Nephron progenitor cell (in vitro differentiated cells): ENCODE data around the gene DTX1.
A peak's percentile ranks its signal among the peaks of the same experiment; 100 is the strongest.

Experiments
- DNase-seq: peaks from one replicate; pipeline ENCODE4 v3.0.0; 2021
- H3K27ac Mint-ChIP-seq: 2 replicates; pipeline ENCODE4 v1.8.0; 2021; ENCODE audit warnings: mild to moderate bottlenecking, moderate library complexity, mixed read lengths
- H3K27me3 Mint-ChIP-seq: 2 replicates; pipeline ENCODE4 v1.8.0; 2021; ENCODE audit warnings: mild to moderate bottlenecking, low read depth, mixed read lengths; ENCODE audit not compliant: poor library complexity
- H3K36me3 Mint-ChIP-seq: 2 replicates; pipeline ENCODE4 v1.8.0; 2021; ENCODE audit warnings: low read depth, mixed read lengths
- H3K4me1 Mint-ChIP-seq: 2 replicates; pipeline ENCODE4 v1.8.0; 2021; ENCODE audit warnings: mixed read lengths
- H3K4me3 Mint-ChIP-seq: 2 replicates; pipeline ENCODE4 v1.8.0; 2021; ENCODE audit warnings: mild to moderate bottlenecking, moderate library complexity, mixed read lengths
- H3K9me3 Mint-ChIP-seq: 2 replicates; pipeline ENCODE4 v1.8.0; 2021; ENCODE audit warnings: mild to moderate bottlenecking, moderate library complexity, mixed read lengths
- CTCF ChIP-seq: fragments of 200-600 bp; sonication (generic); IDR thresholded peaks from 2 replicates; pipeline ENCODE4 v1.5.0; 2021; ENCODE audit warnings: antibody characterized with exemption

DTX1 gene

DNA sequence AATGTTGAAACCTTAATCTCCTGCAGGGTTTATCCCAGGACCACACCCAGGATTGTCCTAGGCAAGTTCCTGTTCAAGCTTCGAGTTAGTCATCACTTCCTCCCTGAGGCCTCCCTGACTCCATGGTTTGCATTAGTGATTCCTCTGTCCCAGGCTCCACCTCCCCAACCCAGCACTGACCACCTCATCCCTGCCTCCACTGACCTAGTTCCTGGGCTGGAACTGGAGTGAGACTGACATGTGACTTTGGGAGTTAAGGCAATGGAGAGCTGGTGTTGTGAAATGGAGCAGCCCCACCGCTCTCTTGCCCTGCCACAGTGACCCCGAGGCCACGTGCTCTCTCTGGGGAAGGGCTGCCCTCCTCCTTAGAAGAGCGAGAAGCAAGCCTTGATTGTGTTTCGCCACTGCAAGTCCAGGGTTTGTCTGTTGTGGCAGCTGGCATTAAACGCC, 15.8 kb upstream of the DTX1 start:
- no peaks in the 10 kb centered on the region for H3K36me3 Mint-ChIP-seq
- no peak for DNase-seq
- no peak for TF ChIP-seq CTCF
- no peak overlapping the region for H3K27ac Mint-ChIP-seq
- peaks cover 8% of the 10 kb centered on the region for H3K9me3 Mint-ChIP-seq
- peaks cover 51% of the 10 kb centered on the region for H3K27me3 Mint-ChIP-seq
- H3K4me3 Mint-ChIP-seq, result no peak overlapping the region
- H3K4me1 Mint-ChIP-seq, result peaks cover 7% of the 10 kb centered on the region

DNA sequence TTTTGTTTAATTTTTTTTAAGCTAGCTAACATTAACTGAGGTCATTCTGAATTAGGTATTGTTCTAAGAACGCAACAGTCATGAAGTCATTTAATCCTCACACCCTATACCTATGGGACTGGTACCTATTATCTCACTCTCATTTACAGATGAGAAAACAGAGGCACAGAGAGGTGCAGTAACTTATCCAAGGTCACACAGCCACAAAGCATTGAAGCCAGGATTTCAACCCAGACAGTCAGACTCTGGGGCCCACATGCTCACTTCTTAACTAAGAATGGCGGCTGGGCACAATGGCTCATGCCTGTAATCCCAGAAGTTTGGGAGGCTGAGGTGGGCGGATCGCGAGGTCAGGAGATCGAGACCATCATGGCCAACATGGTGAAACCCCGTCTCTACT, 15.0 kb upstream of the DTX1 start:
- no peaks in the 10 kb centered on the region for H3K36me3 Mint-ChIP-seq
- no peak for DNase-seq
- H3K27me3 Mint-ChIP-seq, result peaks cover 59% of the 10 kb centered on the region
- peaks cover 8% of the 10 kb centered on the region for H3K9me3 Mint-ChIP-seq
- no peak overlapping the region for H3K27ac Mint-ChIP-seq
- H3K4me1 Mint-ChIP-seq, result peaks cover 7% of the 10 kb centered on the region
- H3K4me3 Mint-ChIP-seq, result no peak overlapping the region
- no peak for TF ChIP-seq CTCF

GRCh38 chr12:113043240-113043639, 13.3 kb upstream of the DTX1 start:
- TF ChIP-seq CTCF, result no peak
- peaks cover 8% of the 10 kb centered on the region for H3K9me3 Mint-ChIP-seq
- peaks cover 76% of the 10 kb centered on the region for H3K27me3 Mint-ChIP-seq
- H3K4me1 Mint-ChIP-seq, result peaks cover 7% of the 10 kb centered on the region
- H3K4me3 Mint-ChIP-seq, result no peak overlapping the region
- no peaks in the 10 kb centered on the region for H3K36me3 Mint-ChIP-seq
- no peak for DNase-seq
- no peak overlapping the region for H3K27ac Mint-ChIP-seq

DNA sequence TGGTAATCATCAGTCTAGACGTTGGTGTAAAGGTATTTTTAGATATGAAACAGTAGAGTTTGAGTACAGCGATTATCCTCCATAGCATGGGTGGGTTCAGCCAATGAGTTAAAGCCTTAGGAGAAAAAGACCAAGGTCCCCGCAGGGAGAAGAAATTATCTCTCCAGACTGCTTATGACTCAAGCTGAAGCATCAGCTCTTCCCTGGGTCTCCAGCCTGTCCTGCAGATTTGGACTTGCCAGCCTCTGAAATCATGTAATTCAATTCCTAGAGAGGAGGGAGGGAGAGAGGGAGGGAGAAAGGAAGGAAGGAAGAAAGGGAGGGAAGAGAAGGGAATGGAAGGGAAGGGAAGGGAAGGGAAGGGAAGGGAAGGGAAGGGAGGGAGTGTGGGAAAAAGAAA, 12.0 kb upstream of the DTX1 start:
- DNase-seq, result no peak
- no peaks in the 10 kb centered on the region for H3K36me3 Mint-ChIP-seq
- peaks cover 78% of the 10 kb centered on the region for H3K27me3 Mint-ChIP-seq
- peaks cover 8% of the 10 kb centered on the region for H3K9me3 Mint-ChIP-seq
- no peak for TF ChIP-seq CTCF
- no peak overlapping the region for H3K4me3 Mint-ChIP-seq
- peaks cover 17% of the 10 kb centered on the region for H3K4me1 Mint-ChIP-seq
- no peak overlapping the region for H3K27ac Mint-ChIP-seq

DNA sequence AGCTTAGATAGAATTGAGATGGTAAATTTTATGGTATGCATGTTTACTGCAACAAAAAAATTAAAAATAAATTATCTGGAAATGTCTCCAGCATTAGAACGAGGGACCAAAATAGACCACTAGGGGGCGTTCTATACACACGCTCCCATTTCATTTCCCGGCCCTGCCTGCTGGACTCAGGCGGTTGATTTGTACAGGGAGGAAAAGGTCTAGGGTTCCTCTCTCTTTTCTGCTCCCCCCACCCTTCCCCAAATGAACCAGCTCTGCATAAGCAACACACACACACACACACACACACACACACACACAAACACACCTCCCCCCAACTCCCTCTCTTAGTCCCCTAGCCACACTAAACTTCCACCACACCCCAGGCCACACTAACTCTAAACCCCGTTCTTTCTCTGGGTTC, 7.8 kb upstream of the DTX1 start:
- no peaks in the 10 kb centered on the region for H3K36me3 Mint-ChIP-seq
- DNase-seq, result peak; percentile 66
- peaks cover 33% of the 10 kb centered on the region for H3K4me1 Mint-ChIP-seq
- H3K9me3 Mint-ChIP-seq, result peaks cover 5% of the 10 kb centered on the region
- TF ChIP-seq CTCF, result peak; percentile 79
- H3K27ac Mint-ChIP-seq, result no peak overlapping the region
- H3K4me3 Mint-ChIP-seq, result no peak overlapping the region
- peaks cover 90% of the 10 kb centered on the region for H3K27me3 Mint-ChIP-seq

DNA sequence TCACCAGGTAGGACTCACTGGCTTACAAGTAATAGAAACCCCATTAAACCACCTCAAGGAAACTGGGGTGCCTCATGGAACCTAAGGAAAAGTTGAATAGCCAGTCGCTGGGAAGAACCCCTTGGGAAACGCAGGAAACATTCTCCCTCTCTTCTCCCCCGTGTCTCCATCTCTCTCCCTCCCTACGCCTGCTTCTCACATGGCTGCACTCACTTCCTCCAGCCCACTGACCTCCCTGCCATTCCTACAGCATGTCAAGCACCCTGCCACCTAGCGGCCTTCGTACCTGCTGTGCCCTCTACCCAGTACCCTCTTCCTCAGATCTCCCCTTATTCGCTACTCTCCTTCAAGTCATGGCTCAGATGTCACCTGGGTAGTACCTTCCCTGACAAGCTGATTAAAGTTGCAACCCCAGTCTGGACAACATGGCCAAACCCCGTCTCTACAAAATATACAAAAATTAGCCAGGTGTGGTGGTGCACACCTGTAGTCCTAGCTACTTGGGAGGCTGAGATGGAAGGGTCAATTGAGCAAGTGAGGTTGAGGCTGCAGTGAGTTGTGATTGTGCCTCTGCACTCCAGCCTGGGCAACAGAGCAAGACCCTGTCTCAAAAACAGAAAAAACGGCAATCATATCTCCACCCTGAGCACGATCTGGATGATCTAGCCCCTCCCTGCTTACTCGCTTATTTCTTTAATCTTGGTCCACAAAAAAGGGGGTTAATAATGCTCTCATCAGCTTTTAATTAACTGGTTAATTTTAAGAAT, 6.4 kb upstream of the DTX1 start:
- peak; percentile 27 for TF ChIP-seq CTCF
- DNase-seq, result peak; percentile 62
- Mint-ChIP-seq H3K4me1 (peaks cover 33% of the 10 kb centered on the region), H3K36me3 (no peaks in the 10 kb centered on the region), H3K27me3 (peaks cover 90% of the 10 kb centered on the region), H3K4me3 (peak overlapping the region; percentile 16), H3K9me3 (no peaks in the 10 kb centered on the region), H3K27ac (no peak overlapping the region)
